Activated CD4-positive, CD25-positive, alpha-beta regulatory T cell treated with anti-CD3 and anti-CD28 coated beads, Interleukin-2, amount 50 U/mL, for 16 hours (primary cell): ENCODE results near the gene MSI1.

Source experiments
- DNase-seq: peaks from one replicate; pipeline ENCODE4 v3.0.0-alpha.2; 2020; ENCODE audit warnings: low read depth, low spot score

Gene MSI1

GRCh38 chr12:120368789-120369602 lies at the start of gene MSI1:
Gene MSI1, minus strand, starts transcription at chr12:120369164. Its CDS starts 73 bp downstream, at chr12:120369091.
- DNase-seq: no peak

DNA sequence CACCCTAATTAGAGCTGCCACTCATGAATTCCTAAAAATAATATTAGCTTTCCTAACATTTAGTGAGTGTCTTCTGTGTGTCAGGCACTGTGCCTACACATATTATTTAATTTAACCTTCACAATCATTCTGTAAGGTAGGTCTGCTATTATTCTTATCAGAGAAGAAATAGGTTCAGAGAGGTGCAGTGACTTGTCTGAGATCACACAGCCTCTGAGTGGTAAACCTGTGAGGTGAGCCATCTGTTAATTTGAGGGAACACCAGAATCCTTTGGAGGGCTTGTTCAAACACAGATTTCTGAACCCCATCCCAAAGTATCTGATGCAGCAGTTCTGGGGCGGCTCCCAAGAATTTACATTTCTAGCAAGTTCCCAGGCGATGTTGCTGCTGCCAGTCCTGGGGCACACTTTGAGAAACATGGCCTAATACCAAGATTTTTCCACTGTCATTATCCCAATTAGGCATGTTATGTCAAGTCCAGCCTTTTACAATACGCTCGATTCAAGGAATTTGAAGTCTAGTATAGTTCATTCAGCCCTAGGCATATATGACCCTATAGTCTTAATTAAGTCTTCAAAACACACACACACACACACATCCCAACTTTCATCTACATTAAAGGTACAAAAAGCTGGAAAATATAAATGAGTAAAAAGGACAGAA lies 49.1 kb upstream of the MSI1 start:
- no peak for DNase-seq

DNA sequence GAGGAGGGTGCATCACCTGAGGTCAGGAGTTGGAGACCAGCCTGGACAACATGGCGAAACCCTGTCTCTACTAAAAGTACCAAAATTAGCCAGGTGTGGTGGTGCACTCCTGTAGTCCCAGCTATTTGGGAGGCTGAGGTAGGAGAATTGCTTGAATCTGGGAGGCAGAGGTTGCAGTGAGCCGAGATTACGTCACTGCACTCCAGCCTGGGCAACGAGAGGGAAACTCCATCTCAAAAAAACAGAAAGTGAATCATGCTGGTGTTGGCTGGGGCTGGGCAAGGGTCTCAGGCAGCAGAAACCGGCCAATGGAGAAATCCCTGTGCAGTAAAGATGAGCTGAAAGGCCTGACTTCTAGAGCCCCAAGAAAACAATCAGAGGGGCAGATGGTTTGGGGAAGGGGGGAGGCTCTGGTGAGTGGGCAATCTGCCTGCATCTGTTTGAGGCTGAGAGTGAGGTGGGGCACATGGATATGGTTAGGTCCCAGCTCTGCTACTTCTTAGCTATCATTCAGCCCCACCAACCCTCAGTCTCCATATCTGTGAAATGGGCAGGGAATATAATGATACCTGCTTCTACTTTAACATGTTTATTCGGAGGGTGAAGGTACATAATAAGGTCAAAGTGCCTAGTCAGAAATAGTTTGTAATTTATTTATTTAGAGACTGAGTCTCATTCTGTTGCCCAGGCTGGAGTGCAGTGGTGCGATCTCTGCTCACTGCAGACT lies 47.7 kb upstream of the MSI1 start:
- no peak for DNase-seq

GRCh38 chr12:120413901-120414695 lies 45.1 kb upstream of the MSI1 start:
- no peak for DNase-seq

- DNase-seq: no peak
Measured at GRCh38 chr12:120412421-120412820, 43.5 kb upstream of the MSI1 start.

- DNase-seq: no peak
Measured at GRCh38 chr12:120408771-120409170, 39.8 kb upstream of the MSI1 start.

- DNase-seq: no peak
Measured at GRCh38 chr12:120406553-120406952, 37.6 kb upstream of the MSI1 start.

DNA sequence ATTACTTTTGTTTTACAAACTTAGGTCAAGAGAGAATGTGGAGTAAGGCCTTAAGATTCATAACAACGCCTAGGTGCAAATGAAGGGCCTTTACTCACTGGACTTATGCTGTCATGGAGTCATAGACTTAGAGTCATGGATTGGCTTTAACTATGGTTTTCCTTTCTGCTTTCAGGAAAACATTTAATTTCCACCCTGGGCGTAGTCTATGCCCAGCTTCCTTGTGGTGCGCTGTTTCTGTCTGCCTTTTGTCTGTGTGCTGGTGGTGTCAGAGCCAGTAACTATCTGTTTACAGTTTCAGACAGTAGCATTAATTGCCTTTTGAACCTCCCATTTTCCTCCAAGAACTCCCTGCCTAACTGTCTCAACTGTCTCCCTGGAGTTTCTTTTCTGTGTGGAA lies 37.1 kb upstream of the MSI1 start:
- no peak for DNase-seq

GRCh38 chr12:120404271-120404670 lies 35.3 kb upstream of the MSI1 start:
- DNase-seq: no peak

DNA sequence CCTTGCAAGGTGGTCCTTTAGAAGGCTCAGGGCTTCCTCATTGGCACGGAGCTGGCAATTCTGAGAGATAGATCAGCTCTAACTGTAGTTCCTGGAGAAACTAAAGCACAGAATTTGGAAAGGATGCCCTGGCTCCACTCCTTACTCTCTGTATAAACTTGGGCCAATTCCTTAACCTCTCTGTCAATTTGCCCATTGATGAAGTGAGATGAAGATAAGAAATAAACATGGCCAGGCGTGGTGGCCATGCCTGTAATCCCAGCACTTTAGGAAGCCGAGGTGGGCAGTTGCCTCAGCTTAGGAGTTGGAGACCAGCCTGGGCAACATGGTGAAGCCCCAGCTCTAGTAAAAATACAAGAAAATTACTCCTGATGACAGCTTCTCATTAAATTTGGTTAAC lies 34.9 kb upstream of the MSI1 start:
- DNase-seq: no peak

DNA sequence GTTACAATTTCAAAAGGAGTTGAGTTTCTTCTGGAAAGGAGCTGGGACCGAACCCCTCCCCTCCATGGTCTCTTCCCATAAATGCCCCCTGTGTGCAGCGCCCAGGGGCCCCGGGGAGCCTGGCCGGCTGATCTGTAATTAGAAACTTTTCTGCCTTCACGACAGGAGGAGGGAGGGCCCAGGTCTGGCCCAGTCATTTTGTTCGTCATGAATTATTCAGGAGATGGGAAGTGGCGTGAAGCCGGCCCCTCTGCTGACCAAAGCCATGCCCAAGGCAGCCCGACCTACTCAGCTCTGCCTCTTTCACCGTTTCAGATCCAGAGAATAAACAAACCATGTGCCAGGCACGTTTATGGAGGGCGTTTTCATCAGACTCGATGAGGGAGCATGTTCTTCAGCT lies 33.3 kb upstream of the MSI1 start:
- DNase-seq: no peak

- no peak for DNase-seq
Measured at GRCh38 chr12:120399531-120399930, 30.6 kb upstream of the MSI1 start.

GRCh38 chr12:120397824-120398540 lies 29.0 kb upstream of the MSI1 start:
- no peak for DNase-seq

- no peak for DNase-seq
Measured at GRCh38 chr12:120394483-120395367, 25.8 kb upstream of the MSI1 start.

DNA sequence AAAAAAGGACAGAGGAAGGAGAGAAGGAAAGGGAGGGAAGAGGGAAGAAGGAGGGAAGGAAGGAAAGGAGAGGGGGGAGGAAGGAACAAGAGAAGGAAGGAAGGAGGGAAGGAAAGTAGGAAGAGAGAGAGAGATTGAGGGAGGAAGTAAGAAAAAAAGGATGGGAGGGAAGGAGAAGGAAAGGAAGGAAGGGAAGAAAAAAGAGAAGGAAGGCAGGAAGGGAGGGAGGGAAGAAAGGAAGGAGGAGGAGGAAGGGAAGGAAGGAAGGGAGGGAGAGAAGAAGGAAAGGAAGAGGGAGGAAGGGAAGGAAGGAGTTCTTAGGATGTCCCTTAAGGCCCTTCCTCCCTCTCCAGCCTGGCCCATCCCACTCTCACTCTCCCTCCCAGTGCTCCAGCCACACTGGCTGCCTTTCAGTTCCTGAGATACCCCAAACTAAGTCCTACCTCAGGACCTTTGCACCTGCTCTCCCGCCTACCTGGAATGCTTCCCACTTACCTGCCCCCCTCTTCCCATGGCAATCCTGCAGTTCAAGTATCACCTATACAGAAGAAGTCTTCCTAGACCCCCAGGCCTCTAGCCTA lies 21.7 kb upstream of the MSI1 start:
- no peak for DNase-seq

GRCh38 chr12:120388691-120389481 lies 19.9 kb upstream of the MSI1 start:
- no peak for DNase-seq

DNA sequence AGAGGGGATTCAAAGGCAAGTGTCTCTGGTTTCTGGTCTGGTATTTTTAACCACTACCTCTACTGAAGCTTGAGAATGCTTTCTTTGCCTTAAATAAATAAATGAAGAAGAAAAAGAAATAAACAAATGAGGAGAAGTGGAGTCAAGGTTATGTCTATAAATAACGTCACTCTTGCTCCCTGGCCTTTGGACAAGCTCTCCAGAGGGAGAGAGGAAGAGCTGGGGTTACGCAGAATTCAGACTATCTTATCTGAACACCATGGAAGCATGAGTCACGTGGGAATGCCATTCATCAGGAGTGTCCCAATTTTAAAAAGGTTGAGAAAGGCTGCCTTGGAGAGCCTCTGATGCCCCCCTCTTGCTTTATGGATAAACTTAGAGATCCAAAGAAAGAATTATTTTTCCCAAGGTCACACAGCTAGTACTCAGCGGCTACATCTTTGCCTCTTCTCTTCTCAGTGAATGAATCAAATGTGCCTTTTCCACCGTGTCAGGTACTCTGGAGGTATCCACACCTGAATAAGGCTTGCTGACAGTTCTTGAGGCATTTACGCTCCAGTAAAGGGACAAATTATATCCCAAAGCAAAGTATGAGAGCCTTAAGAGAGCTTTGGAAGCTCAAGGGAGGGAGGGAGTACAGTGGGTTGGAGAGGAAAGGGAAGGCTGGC lies 12.9 kb upstream of the MSI1 start:
- DNase-seq: no peak

DNA sequence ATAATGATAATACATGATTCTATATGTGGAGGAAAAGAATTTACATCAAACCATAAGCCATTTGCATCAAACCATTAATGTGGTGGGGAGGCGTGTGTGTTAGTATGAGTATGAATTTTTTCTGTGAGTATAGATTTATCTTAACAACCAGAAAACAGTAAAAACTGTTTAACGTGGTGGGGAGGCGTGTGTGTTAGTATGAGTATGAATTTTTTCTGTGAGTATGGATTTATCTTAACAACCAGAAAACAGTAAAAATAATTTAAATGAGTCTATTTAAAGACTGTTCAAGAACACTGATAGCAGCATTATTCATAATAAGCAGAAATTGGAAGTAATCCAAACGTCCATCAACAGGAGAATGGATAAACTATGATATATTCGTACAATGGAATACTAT lies 9.1 kb upstream of the MSI1 start:
- DNase-seq: no peak
